ENCODE measurements around the gene CERS6.

DNA sequence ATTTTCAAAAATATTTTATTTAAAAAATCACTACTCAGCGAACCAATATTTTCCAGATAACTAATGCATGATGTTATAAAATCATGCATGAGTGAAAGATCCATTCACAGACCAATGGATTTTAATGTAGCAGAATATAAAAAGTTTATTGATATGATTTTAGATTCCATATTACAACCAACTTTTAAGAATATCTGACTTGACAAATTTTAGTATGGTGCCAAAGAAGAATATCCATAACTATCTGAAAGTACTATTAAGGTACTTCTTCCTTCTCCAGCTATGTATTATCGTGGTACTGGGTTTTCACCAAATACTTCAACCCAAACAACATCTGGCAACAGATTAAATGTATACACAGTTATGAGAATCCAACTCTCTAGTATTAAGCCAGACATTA lies 246.5 kb downstream of the CERS6 start:
- TF ChIP-seq, protein P1, sequence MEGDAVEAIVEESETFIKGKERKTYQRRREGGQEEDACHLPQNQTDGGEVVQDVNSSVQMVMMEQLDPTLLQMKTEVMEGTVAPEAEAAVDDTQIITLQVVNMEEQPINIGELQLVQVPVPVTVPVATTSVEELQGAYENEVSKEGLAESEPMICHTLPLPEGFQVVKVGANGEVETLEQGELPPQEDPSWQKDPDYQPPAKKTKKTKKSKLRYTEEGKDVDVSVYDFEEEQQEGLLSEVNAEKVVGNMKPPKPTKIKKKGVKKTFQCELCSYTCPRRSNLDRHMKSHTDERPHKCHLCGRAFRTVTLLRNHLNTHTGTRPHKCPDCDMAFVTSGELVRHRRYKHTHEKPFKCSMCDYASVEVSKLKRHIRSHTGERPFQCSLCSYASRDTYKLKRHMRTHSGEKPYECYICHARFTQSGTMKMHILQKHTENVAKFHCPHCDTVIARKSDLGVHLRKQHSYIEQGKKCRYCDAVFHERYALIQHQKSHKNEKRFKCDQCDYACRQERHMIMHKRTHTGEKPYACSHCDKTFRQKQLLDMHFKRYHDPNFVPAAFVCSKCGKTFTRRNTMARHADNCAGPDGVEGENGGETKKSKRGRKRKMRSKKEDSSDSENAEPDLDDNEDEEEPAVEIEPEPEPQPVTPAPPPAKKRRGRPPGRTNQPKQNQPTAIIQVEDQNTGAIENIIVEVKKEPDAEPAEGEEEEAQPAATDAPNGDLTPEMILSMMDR (conservative IDR thresholded peaks at IDR 0.05; ENCODE audit: low read depth in 2 of 2): no peak
- TF ChIP-seq POLR2AphosphoS5 (IDR thresholded peaks at IDR 0.05; ENCODE audit: low read depth) (no peak), EZH2 (IDR thresholded peaks at IDR 0.05; ENCODE audit: low read depth, unreplicated experiment) (no peak), EZH2phosphoT487 (IDR thresholded peaks at IDR 0.05; ENCODE audit: unreplicated experiment) (no peak), CREB1 (CRISPR knock-in tag; IDR thresholded peaks at IDR 0.05; ENCODE audit: low read depth) (no peak), ZNF331 (CRISPR knock-in tag; IDR thresholded peaks at IDR 0.05; ENCODE audit: low read depth) (no peak), JUNB (IDR thresholded peaks at IDR 0.05; ENCODE audit: unreplicated experiment) (no peak), NANOG (IDR thresholded peaks at IDR 0.05; ENCODE audit: borderline replicate concordance) (no peak), STAT1 (IDR thresholded peaks at IDR 0.05; ENCODE audit: unreplicated experiment) (no peak), ZNF114 (CRISPR knock-in tag; IDR thresholded peaks at IDR 0.05) (no peak)
- TF ChIP-seq, protein P2, sequence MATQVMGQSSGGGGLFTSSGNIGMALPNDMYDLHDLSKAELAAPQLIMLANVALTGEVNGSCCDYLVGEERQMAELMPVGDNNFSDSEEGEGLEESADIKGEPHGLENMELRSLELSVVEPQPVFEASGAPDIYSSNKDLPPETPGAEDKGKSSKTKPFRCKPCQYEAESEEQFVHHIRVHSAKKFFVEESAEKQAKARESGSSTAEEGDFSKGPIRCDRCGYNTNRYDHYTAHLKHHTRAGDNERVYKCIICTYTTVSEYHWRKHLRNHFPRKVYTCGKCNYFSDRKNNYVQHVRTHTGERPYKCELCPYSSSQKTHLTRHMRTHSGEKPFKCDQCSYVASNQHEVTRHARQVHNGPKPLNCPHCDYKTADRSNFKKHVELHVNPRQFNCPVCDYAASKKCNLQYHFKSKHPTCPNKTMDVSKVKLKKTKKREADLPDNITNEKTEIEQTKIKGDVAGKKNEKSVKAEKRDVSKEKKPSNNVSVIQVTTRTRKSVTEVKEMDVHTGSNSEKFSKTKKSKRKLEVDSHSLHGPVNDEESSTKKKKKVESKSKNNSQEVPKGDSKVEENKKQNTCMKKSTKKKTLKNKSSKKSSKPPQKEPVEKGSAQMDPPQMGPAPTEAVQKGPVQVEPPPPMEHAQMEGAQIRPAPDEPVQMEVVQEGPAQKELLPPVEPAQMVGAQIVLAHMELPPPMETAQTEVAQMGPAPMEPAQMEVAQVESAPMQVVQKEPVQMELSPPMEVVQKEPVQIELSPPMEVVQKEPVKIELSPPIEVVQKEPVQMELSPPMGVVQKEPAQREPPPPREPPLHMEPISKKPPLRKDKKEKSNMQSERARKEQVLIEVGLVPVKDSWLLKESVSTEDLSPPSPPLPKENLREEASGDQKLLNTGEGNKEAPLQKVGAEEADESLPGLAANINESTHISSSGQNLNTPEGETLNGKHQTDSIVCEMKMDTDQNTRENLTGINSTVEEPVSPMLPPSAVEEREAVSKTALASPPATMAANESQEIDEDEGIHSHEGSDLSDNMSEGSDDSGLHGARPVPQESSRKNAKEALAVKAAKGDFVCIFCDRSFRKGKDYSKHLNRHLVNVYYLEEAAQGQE (IDR thresholded peaks at IDR 0.05; ENCODE audit: unreplicated experiment): no peak
- TF ChIP-seq, protein P3, sequence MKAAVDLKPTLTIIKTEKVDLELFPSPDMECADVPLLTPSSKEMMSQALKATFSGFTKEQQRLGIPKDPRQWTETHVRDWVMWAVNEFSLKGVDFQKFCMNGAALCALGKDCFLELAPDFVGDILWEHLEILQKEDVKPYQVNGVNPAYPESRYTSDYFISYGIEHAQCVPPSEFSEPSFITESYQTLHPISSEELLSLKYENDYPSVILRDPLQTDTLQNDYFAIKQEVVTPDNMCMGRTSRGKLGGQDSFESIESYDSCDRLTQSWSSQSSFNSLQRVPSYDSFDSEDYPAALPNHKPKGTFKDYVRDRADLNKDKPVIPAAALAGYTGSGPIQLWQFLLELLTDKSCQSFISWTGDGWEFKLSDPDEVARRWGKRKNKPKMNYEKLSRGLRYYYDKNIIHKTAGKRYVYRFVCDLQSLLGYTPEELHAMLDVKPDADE (IDR thresholded peaks at IDR 0.05): no peak
- TF ChIP-seq, protein P4, sequence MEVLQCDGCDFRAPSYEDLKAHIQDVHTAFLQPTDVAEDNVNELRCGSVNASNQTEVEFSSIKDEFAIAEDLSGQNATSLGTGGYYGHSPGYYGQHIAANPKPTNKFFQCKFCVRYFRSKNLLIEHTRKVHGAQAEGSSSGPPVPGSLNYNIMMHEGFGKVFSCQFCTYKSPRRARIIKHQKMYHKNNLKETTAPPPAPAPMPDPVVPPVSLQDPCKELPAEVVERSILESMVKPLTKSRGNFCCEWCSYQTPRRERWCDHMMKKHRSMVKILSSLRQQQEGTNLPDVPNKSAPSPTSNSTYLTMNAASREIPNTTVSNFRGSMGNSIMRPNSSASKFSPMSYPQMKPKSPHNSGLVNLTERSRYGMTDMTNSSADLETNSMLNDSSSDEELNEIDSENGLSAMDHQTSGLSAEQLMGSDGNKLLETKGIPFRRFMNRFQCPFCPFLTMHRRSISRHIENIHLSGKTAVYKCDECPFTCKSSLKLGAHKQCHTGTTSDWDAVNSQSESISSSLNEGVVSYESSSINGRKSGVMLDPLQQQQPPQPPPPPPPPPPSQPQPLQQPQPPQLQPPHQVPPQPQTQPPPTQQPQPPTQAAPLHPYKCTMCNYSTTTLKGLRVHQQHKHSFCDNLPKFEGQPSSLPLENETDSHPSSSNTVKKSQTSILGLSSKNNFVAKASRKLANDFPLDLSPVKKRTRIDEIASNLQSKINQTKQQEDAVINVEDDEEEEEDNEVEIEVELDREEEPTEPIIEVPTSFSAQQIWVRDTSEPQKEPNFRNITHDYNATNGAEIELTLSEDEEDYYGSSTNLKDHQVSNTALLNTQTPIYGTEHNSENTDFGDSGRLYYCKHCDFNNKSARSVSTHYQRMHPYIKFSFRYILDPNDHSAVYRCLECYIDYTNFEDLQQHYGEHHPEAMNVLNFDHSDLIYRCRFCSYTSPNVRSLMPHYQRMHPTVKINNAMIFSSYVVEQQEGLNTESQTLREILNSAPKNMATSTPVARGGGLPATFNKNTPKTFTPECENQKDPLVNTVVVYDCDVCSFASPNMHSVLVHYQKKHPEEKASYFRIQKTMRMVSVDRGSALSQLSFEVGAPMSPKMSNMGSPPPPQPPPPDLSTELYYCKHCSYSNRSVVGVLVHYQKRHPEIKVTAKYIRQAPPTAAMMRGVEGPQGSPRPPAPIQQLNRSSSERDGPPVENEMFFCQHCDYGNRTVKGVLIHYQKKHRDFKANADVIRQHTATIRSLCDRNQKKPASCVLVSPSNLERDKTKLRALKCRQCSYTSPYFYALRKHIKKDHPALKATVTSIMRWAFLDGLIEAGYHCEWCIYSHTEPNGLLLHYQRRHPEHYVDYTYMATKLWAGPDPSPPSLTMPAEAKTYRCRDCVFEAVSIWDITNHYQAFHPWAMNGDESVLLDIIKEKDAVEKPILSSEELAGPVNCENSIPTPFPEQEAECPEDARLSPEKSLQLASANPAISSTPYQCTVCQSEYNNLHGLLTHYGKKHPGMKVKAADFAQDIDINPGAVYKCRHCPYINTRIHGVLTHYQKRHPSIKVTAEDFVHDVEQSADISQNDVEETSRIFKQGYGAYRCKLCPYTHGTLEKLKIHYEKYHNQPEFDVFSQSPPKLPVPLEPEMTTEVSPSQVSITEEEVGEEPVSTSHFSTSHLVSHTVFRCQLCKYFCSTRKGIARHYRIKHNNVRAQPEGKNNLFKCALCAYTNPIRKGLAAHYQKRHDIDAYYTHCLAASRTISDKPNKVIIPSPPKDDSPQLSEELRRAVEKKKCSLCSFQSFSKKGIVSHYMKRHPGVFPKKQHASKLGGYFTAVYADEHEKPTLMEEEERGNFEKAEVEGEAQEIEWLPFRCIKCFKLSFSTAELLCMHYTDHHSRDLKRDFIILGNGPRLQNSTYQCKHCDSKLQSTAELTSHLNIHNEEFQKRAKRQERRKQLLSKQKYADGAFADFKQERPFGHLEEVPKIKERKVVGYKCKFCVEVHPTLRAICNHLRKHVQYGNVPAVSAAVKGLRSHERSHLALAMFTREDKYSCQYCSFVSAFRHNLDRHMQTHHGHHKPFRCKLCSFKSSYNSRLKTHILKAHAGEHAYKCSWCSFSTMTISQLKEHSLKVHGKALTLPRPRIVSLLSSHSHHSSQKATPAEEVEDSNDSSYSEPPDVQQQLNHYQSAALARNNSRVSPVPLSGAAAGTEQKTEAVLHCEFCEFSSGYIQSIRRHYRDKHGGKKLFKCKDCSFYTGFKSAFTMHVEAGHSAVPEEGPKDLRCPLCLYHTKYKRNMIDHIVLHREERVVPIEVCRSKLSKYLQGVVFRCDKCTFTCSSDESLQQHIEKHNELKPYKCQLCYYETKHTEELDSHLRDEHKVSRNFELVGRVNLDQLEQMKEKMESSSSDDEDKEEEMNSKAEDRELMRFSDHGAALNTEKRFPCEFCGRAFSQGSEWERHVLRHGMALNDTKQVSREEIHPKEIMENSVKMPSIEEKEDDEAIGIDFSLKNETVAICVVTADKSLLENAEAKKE (CRISPR knock-in tag; IDR thresholded peaks at IDR 0.05): no peak
